AG04449 (cell line): ENCODE data around the gene ELFN2.

ENCODE experiments used
- CTCF ChIA-PET: fragments of 350-600 bp; formaldehyde crosslinking; extraction: SDS; loops from one replicate; lab custom pipeline; 2021; ENCODE audit warnings: antibody characterized with exemption; lab: Yijun Ruan, JAX
- POLR2A ChIA-PET: fragments of 400-600, 350-600 bp; formaldehyde crosslinking; extraction: SDS; loops from one replicate; lab custom pipeline; 2020; ENCODE audit warnings: antibody characterized with exemption, inconsistent platforms; lab: Yijun Ruan, JAX
- DNase-seq: peaks from one replicate; pipeline ENCODE4 v3.0.0-alpha.2; 2010; ENCODE audit warnings: low read depth, low spot score
- H3K4me3 ChIP-seq: 2 replicates; pipeline ENCODE4 v1.5.1; 2011; ENCODE audit warnings: low read depth, mild to moderate bottlenecking, control low read depth, low read length
- CTCF ChIP-seq: IDR thresholded peaks from one replicate; pipeline ENCODE4 v1.5.1; 2011; ENCODE audit warnings: mild to moderate bottlenecking, moderate library complexity, low read length, control low read depth, inconsistent platforms; ENCODE audit not compliant: insufficient read depth; ENCODE audit errors: missing control alignments

Gene ELFN2

GRCh38 chr22:37426706-37427134 lies 559 bp downstream of the ELFN2 start:
- peak overlapping the region; percentile 57 for H3K4me3 ChIP-seq
- no peak for TF ChIP-seq CTCF
- ChIA-PET POLR2A (no interaction called here), CTCF (interaction anchor here (7.3 kb wide), 1 partner anchor 110 kb away, joined by 105 read pairs; no protein-coding TSS in a partner anchor)
- no peak for DNase-seq

GRCh38 chr22:37425800-37426705 lies 1.2 kb downstream of the ELFN2 start:
- CTCF ChIA-PET = interaction anchor here (7.3 kb wide), 1 partner anchor 110 kb away, joined by 105 read pairs; no protein-coding TSS in a partner anchor
- peak overlapping the region; percentile 57 for H3K4me3 ChIP-seq
- TF ChIP-seq CTCF = no peak
- no peak for DNase-seq
- POLR2A ChIA-PET = no interaction called here

GRCh38 chr22:37425369-37425768 lies 1.9 kb downstream of the ELFN2 start:
- CTCF ChIA-PET = interaction anchor here (1.0 kb wide), 1 partner anchor 11 kb away, joined by 3 read pairs; no protein-coding TSS in a partner anchor
- DNase-seq = no peak
- no peak overlapping the region for H3K4me3 ChIP-seq
- POLR2A ChIA-PET = no interaction called here
- no peak for TF ChIP-seq CTCF

GRCh38 chr22:37423283-37423682 lies 4.0 kb downstream of the ELFN2 start:
- POLR2A ChIA-PET = no interaction called here
- no peak overlapping the region for H3K4me3 ChIP-seq
- no peak for DNase-seq
- CTCF ChIA-PET = interaction anchor here (1.1 to 1.7 kb wide), 2 partner anchors 8 to 98 kb away, joined by 3 to 4 read pairs; no protein-coding TSS in a partner anchor
- no peak for TF ChIP-seq CTCF

- ChIA-PET POLR2A (no interaction called here), CTCF (interaction anchor here (1.2 to 1.5 kb wide), 2 partner anchors 8 to 91 kb away, joined by 3 to 5 read pairs; no protein-coding TSS in a partner anchor)
- TF ChIP-seq CTCF = no peak
- H3K4me3 ChIP-seq = no peak overlapping the region
- no peak for DNase-seq
Measured at GRCh38 chr22:37421468-37421877, 5.8 kb downstream of the ELFN2 start.
